SK-N-SH (cell line): ENCODE results near the gene GLA. TPM values are rescaled to one million over a fixed set of nuclear protein-coding genes. Genes with fewer than 3 reads are reported as not detected.

ENCODE experiments used
- CTCF ChIA-PET: fragments of 300-600, 350-600 bp; formaldehyde crosslinking; extraction: SDS; loops from one replicate; lab custom pipeline; 2021; lab: Yijun Ruan, JAX
- POLR2A ChIA-PET: fragments of 350-600 bp; sonication (Branson Sonifier 250); formaldehyde crosslinking; extraction: SDS; loops from one replicate; lab custom pipeline; 2020; ENCODE audit warnings: antibody characterized with exemption, inconsistent platforms; lab: Yijun Ruan, JAX
- DNase-seq: peaks from one replicate; pipeline ENCODE4 v3.0.0; 2012
- H2AFZ ChIP-seq: fragments of 200-600 bp; sonication (generic); 2 replicates; pipeline ENCODE4 v1.8.1; 2016; ENCODE audit warnings: antibody characterized with exemption, mild to moderate bottlenecking, low read depth
- H3F3A ChIP-seq: fragments of 200-600 bp; sonication (generic); replicated peaks from 2 replicates; pipeline ENCODE3; 2016; ENCODE audit warnings: antibody characterized with exemption, mild to moderate bottlenecking; ENCODE audit not compliant: insufficient read depth
- H3K27ac ChIP-seq, 2 experiments: fragments of 200-500 bp in 1 of 2; fragments of 200-600 bp in 1 of 2; sonication (Bioruptor generic) in 1 of 2; sonication (generic), shearing (Covaris generic) in 1 of 2; 2 replicates each; pipeline versions ENCODE4 v1.5.1 to v1.6.1; 2014 to 2016; ENCODE audit warnings: low read depth in 2 of 2, inconsistent platforms in 1 of 2, low read length in 1 of 2, mild to moderate bottlenecking in 1 of 2, mixed read lengths in 1 of 2
- H3K27me3 ChIP-seq: fragments of 200-600 bp; sonication (generic), shearing (Covaris generic); 2 replicates; pipeline ENCODE4 v1.6.1; 2016; ENCODE audit warnings: mixed run types; ENCODE audit not compliant: insufficient read depth
- H3K36me3 ChIP-seq, 2 experiments: fragments of 200-500 bp in 1 of 2; fragments of 200-600 bp in 1 of 2; sonication (Bioruptor generic) in 1 of 2; sonication (generic) in 1 of 2; replicated peaks in 1 of 2; 2 replicates each; pipeline versions ENCODE3 to v1.5.1; 2014 to 2016; ENCODE audit warnings: low read length in 1 of 2, mild to moderate bottlenecking in 1 of 2; ENCODE audit not compliant: insufficient read depth in 2 of 2, control insufficient read depth in 1 of 2
- H3K4me1 ChIP-seq, 2 experiments: fragments of 200-500 bp in 1 of 2; fragments of 200-600 bp in 1 of 2; sonication (Bioruptor generic) in 1 of 2; sonication (generic), shearing (Covaris generic) in 1 of 2; 2 replicates each; pipeline versions ENCODE4 v1.5.1 to v1.6.1; 2014 to 2016; ENCODE audit warnings: low read depth in 1 of 2, low read length in 1 of 2, mixed run types in 1 of 2; ENCODE audit not compliant: insufficient read depth in 2 of 2, control insufficient read depth in 1 of 2
- H3K4me2 ChIP-seq: fragments of 200-600 bp; sonication (generic), shearing (Covaris generic); 2 replicates; pipeline ENCODE4 v1.6.1; 2017; ENCODE audit warnings: mixed run types
- H3K4me3 ChIP-seq, 2 experiments: fragments of 200-500 bp in 1 of 2; fragments of 200-600 bp in 1 of 2; sonication (Bioruptor generic) in 1 of 2; sonication (generic), shearing (Covaris generic) in 1 of 2; 2 replicates each; pipeline versions ENCODE4 v1.5.1 to v1.8.1; 2014 to 2016; ENCODE audit warnings: low read depth in 2 of 2, inconsistent platforms in 1 of 2, low read length in 1 of 2, mild to moderate bottlenecking in 1 of 2, mixed read lengths in 1 of 2, moderate library complexity in 1 of 2
- H3K79me2 ChIP-seq: fragments of 200-600 bp; sonication (generic); 2 replicates; pipeline ENCODE4 v1.8.1; 2017; ENCODE audit warnings: mild to moderate bottlenecking; ENCODE audit not compliant: insufficient read depth
- H3K9ac ChIP-seq: fragments of 200-600 bp; sonication (generic); 2 replicates; pipeline ENCODE4 v1.6.1; 2017; ENCODE audit warnings: mixed run types
- H3K9me2 ChIP-seq: fragments of 200-600 bp; sonication (generic); 2 replicates; pipeline ENCODE4 v1.6.1; 2017; ENCODE audit warnings: mixed run types
- H3K9me3 ChIP-seq: fragments of 200-600 bp; sonication (generic); 2 replicates; pipeline ENCODE4 v1.6.1; 2017; ENCODE audit warnings: mixed run types, mild to moderate bottlenecking, moderate library complexity
- H4K20me1 ChIP-seq: fragments of 200-600 bp; sonication (generic); 2 replicates; pipeline ENCODE4 v1.6.1; 2017; ENCODE audit warnings: mild to moderate bottlenecking, mixed run types; ENCODE audit not compliant: insufficient read depth
- ELF1 ChIP-seq: IDR thresholded peaks from 2 replicates; pipeline ENCODE4 v1.4.0; 2012
- FOSL2 ChIP-seq: IDR thresholded peaks from 2 replicates; pipeline ENCODE4 v1.4.0; 2012; ENCODE audit warnings: low read depth, mild to moderate bottlenecking, moderate library complexity, borderline replicate concordance
- GABPA ChIP-seq: IDR thresholded peaks from 2 replicates; pipeline ENCODE4 v1.4.0; 2012; ENCODE audit warnings: low read depth, mild to moderate bottlenecking
- MXI1 ChIP-seq: IDR thresholded peaks from 2 replicates; pipeline ENCODE4 v1.6.1; 2012; ENCODE audit warnings: mild to moderate bottlenecking, low read depth, low read length, improper control_type of control experiment
- NRF1 ChIP-seq: IDR thresholded peaks from 2 replicates; pipeline ENCODE4 v1.6.1; 2012; ENCODE audit warnings: low read depth, mild to moderate bottlenecking, low read length
- POLR2AphosphoS5 ChIP-seq: IDR thresholded peaks from 2 replicates; pipeline ENCODE4 v1.6.1; 2012; ENCODE audit warnings: low read depth, low read length
- RXRA ChIP-seq: IDR thresholded peaks from 2 replicates; pipeline ENCODE4 v1.4.0; 2012; ENCODE audit warnings: low read depth, mild to moderate bottlenecking, borderline replicate concordance
- SIN3A ChIP-seq: IDR thresholded peaks from 2 replicates; pipeline ENCODE4 v1.6.1; 2012; ENCODE audit warnings: low read depth, mild to moderate bottlenecking, low read length, moderate library complexity, borderline replicate concordance
- SMC3 ChIP-seq: IDR thresholded peaks from 2 replicates; pipeline ENCODE4 v1.6.1; 2012; ENCODE audit warnings: low read depth, low read length, improper control_type of control experiment
- TCF12 ChIP-seq: IDR thresholded peaks from 2 replicates; pipeline ENCODE4 v1.4.0; 2012
- TEAD4 ChIP-seq: IDR thresholded peaks from 2 replicates; pipeline ENCODE4 v1.4.0; 2012; ENCODE audit warnings: mild to moderate bottlenecking, borderline replicate concordance; ENCODE audit not compliant: insufficient read depth
- YY1 ChIP-seq: IDR thresholded peaks from 2 replicates; pipeline ENCODE4 v1.4.0; 2012; ENCODE audit warnings: low read depth, mild to moderate bottlenecking
- WGBS: methylation state at CpG from one replicate; pipeline ENCODE4 v1.1.6; 2017; ENCODE audit warnings: low lambda C conversion rate; 5-methylcytosine and 5-hydroxymethylcytosine counted together
- polyA plus RNA-seq, 3 experiments: library from polyadenylated mRNA; depleted of rRNA; stranded (reverse); fragments of >200 nt; gene quantifications; 2 replicates each; pipeline ENCODE4 v1.2.3, GENCODE V29; 2012
- TF ChIP-seq, protein P1 (sequence below): fragments of 150-350 bp; IDR thresholded peaks from 2 replicates; pipeline ENCODE4 v1.6.1; 2017; ENCODE audit warnings: antibody characterized with exemption, low read length, low read depth, borderline replicate concordance
- TF ChIP-seq, protein P2 (sequence below): fragments of 200-600 bp; sonication (generic); IDR thresholded peaks from 2 replicates; pipeline ENCODE4 v1.6.1; 2017; ENCODE audit warnings: antibody characterized with exemption, mild to moderate bottlenecking, moderate library complexity
- TF ChIP-seq, protein P3 (sequence below): IDR thresholded peaks from 2 replicates; pipeline ENCODE4 v1.4.0; 2012; ENCODE audit warnings: low read depth, borderline replicate concordance
- TF ChIP-seq, protein P4 (sequence below): fragments of 150-350 bp; IDR thresholded peaks from 2 replicates; pipeline ENCODE4 v1.6.1; 2016; ENCODE audit warnings: mild to moderate bottlenecking, low read depth, low read length
- TF ChIP-seq, protein P5 (sequence below): IDR thresholded peaks from 2 replicates; pipeline ENCODE4 v1.4.0; 2012; ENCODE audit warnings: low read depth

The GLA gene
- polyA plus RNA-seq, 1 of the 3 experiments (the other 2 are of a cell fraction) = 20.4 TPM

DNA sequence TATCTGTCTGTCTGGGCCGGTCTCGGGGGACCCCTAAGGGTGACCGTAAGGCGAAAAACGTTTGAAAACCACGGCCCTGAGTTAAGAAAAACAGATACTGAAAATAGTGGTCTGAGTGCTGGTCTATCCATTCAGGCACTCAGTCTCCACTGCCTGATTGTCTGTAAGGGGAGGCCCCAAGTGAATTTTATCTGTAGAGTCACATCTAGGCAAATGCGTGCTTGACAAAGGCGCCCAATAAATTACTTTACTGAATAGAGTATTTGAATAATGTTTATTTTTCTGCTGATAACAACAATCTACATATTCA lies 762 bp upstream of the GLA start:
- ChIA-PET POLR2A (no interaction called here), CTCF (no interaction called here)
- H3K79me2 ChIP-seq = peaks cover 72% of the 10 kb centered on the region
- DNase-seq = no peak
- peaks cover 0 to 12% of the 10 kb centered on the region in 2 experiments; a peak in 2 of 4 replicates for H3K4me1 ChIP-seq
- peaks cover 14 to 18% of the 10 kb centered on the region in 2 experiments for H3K36me3 ChIP-seq
- peak overlapping the region; percentile 54; the same call in 1 of the 2 replicates for H2AFZ ChIP-seq
- H3K4me2 ChIP-seq = peak overlapping the region; percentile 76
- no peaks in the 10 kb centered on the region for H3K9me3 ChIP-seq
- H3K27me3 ChIP-seq = no peaks in the 10 kb centered on the region
- H3K27ac ChIP-seq = peak overlapping the region; percentile 86 to 90
- H4K20me1 ChIP-seq = peaks cover 20% of the 10 kb centered on the region; the same call in 1 of the 2 replicates
- peak overlapping the region; percentile 83 to 88 for H3K4me3 ChIP-seq
- no peaks in the 10 kb centered on the region for H3K9me2 ChIP-seq
- 0 out of 2 replicates have a peak, but pooled peaks have one; percentile 4 for TF ChIP-seq YY1
- TF ChIP-seq, protein P1, sequence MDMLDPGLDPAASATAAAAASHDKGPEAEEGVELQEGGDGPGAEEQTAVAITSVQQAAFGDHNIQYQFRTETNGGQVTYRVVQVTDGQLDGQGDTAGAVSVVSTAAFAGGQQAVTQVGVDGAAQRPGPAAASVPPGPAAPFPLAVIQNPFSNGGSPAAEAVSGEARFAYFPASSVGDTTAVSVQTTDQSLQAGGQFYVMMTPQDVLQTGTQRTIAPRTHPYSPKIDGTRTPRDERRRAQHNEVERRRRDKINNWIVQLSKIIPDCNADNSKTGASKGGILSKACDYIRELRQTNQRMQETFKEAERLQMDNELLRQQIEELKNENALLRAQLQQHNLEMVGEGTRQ = no peak
- TF ChIP-seq FOSL2 = no peak
- TF ChIP-seq, protein P2, sequence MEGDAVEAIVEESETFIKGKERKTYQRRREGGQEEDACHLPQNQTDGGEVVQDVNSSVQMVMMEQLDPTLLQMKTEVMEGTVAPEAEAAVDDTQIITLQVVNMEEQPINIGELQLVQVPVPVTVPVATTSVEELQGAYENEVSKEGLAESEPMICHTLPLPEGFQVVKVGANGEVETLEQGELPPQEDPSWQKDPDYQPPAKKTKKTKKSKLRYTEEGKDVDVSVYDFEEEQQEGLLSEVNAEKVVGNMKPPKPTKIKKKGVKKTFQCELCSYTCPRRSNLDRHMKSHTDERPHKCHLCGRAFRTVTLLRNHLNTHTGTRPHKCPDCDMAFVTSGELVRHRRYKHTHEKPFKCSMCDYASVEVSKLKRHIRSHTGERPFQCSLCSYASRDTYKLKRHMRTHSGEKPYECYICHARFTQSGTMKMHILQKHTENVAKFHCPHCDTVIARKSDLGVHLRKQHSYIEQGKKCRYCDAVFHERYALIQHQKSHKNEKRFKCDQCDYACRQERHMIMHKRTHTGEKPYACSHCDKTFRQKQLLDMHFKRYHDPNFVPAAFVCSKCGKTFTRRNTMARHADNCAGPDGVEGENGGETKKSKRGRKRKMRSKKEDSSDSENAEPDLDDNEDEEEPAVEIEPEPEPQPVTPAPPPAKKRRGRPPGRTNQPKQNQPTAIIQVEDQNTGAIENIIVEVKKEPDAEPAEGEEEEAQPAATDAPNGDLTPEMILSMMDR = peak; percentile 4; the same call in 1 of the 2 replicates
- no peak for TF ChIP-seq TCF12
- TF ChIP-seq SIN3A = no peak
- no peaks in the 10 kb centered on the region for H3F3A ChIP-seq
- 2% methylated on average over 8 of the region's 8 CpGs for WGBS
- H3K9ac ChIP-seq = peak overlapping the region; percentile 91

DNA sequence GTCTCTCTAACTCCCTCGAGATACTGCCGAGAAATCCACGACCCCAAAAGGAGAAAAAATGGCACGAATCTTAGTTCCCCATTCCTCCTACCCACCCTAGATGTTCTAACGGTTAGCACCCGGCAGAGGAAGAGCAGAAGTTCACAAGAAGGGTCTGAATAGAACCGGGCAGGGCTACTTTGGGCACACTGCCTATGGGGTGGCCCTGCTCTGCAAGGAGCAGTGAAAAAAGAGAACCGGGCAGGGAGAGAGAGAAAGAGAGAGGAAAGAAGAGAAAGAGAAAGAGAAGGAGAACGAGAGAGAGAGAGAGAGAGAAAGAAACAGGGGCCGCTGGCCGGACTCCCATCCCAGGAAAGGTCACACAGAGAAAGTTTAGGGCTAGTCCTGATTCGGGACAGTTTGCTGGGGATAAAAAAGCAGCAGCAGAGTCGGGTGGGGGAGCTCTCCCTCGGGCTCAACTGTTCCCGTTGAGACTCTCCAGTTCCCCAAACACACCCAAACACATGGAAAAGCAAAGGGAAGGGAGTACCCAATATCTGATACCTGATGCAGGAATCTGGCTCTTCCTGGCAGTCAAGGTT lies 468 bp downstream of the GLA start:
- peaks cover 19% of the 10 kb centered on the region; the same call in 1 of the 2 replicates for H4K20me1 ChIP-seq
- no peaks in the 10 kb centered on the region for H3F3A ChIP-seq
- WGBS = under 1% methylated on average over 15 of the region's 15 CpGs
- CTCF ChIA-PET = interaction anchor here (1.3 kb wide), 1 partner anchor 10 kb away, joined by 6 read pairs; no protein-coding TSS in a partner anchor
- H3K9me3 ChIP-seq = no peaks in the 10 kb centered on the region
- H3K9ac ChIP-seq = peak overlapping the region; percentile 71
- POLR2A ChIA-PET = interaction anchor here (1.0 to 1.3 kb wide), 2 partner anchors 9 to 16 kb away, joined by 4 to 10 read pairs; partner anchors contain the start of gene RPL36A
- H3K4me2 ChIP-seq = peak overlapping the region; percentile 88
- peak overlapping the region; percentile 65 to 66 for H3K27ac ChIP-seq
- H3K9me2 ChIP-seq = no peaks in the 10 kb centered on the region
- H3K4me3 ChIP-seq = peak overlapping the region; percentile 83 to 88
- H2AFZ ChIP-seq = peak overlapping the region; percentile 91
- H3K79me2 ChIP-seq = peaks cover 64% of the 10 kb centered on the region
- TF ChIP-seq TEAD4 = no peak
- H3K36me3 ChIP-seq = peaks cover 6 to 16% of the 10 kb centered on the region in 2 experiments
- H3K27me3 ChIP-seq = no peaks in the 10 kb centered on the region
- H3K4me1 ChIP-seq = peaks cover 0 to 12% of the 10 kb centered on the region in 2 experiments; a peak in 2 of 4 replicates
- no peak for DNase-seq

DNA sequence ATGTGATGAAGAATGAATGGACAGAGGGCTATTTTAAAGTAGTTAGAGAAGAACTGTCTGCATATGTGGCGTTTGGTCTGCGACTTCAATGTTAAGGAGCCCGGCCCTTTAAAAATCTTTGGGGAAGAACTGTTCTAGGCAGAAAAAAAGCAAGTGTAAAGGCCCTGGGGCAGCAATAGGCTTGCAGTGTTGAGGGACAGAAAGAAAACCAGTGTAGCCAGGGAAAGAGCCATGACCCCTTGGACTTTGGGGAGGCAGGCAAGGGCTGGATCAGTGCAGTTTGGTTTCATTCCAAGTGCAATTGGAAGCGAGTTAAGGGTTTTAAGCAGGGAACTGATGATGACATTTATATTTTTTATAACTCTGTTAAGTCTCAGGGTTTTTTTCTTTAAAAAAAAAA lies 7.9 kb downstream of the GLA start:
- DNase-seq = no peak
- TF ChIP-seq YY1 = no peak
- TF ChIP-seq, protein P3, sequence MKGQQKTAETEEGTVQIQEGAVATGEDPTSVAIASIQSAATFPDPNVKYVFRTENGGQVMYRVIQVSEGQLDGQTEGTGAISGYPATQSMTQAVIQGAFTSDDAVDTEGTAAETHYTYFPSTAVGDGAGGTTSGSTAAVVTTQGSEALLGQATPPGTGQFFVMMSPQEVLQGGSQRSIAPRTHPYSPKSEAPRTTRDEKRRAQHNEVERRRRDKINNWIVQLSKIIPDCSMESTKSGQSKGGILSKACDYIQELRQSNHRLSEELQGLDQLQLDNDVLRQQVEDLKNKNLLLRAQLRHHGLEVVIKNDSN = no peak
- no peak for TF ChIP-seq SIN3A
- no peak for TF ChIP-seq TEAD4
- no peak for TF ChIP-seq POLR2AphosphoS5
- no peak for TF ChIP-seq RXRA
- TF ChIP-seq, protein P4, sequence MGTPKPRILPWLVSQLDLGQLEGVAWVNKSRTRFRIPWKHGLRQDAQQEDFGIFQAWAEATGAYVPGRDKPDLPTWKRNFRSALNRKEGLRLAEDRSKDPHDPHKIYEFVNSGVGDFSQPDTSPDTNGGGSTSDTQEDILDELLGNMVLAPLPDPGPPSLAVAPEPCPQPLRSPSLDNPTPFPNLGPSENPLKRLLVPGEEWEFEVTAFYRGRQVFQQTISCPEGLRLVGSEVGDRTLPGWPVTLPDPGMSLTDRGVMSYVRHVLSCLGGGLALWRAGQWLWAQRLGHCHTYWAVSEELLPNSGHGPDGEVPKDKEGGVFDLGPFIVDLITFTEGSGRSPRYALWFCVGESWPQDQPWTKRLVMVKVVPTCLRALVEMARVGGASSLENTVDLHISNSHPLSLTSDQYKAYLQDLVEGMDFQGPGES = no peak
- no peak for TF ChIP-seq GABPA
- TF ChIP-seq, protein P5, sequence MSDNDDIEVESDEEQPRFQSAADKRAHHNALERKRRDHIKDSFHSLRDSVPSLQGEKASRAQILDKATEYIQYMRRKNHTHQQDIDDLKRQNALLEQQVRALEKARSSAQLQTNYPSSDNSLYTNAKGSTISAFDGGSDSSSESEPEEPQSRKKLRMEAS = no peak
- TF ChIP-seq MXI1 = no peak
- no peak for TF ChIP-seq SMC3
- TF ChIP-seq ELF1 = no peak
- no peak for TF ChIP-seq NRF1
- TF ChIP-seq, all 33 proteins: peak for 0
- H3K79me2 ChIP-seq = peaks cover 2% of the 10 kb centered on the region
- no peaks in the 10 kb centered on the region for H3K9me3 ChIP-seq
- H2AFZ ChIP-seq = no peak overlapping the region
- H3K4me3 ChIP-seq = no peak overlapping the region
- POLR2A ChIA-PET = no interaction called here
- peaks cover 14 to 20% of the 10 kb centered on the region in 2 experiments for H3K36me3 ChIP-seq
- H3K4me2 ChIP-seq = no peak overlapping the region
- H3F3A ChIP-seq = peaks cover 22% of the 10 kb centered on the region
- H4K20me1 ChIP-seq = peaks cover 4% of the 10 kb centered on the region
- H3K4me1 ChIP-seq = no peaks in the 10 kb centered on the region
- CTCF ChIA-PET = interaction anchor here (4.1 kb wide), 1 partner anchor 10 kb away, joined by 17 read pairs; the partner anchor contains the start of gene RPL36A
- H3K27ac ChIP-seq = no peak overlapping the region
- no peak overlapping the region for H3K9ac ChIP-seq
- no peaks in the 10 kb centered on the region for H3K9me2 ChIP-seq
- H3K27me3 ChIP-seq = no peaks in the 10 kb centered on the region
- 94% methylated on average over 4 of the region's 4 CpGs for WGBS
